Breast epithelium (tissue), 4 donors: Measurements from ENCODE around the gene TMCO4. TPM values are rescaled to one million over a fixed set of nuclear protein-coding genes. Genes with fewer than 3 reads are reported as not detected.
A peak's percentile ranks its signal among the peaks of the same experiment; 100 is the strongest.
"Not testable (repeated sequence)": the region's sequence is repeated elsewhere in the genome, so short reads cannot be mapped to it uniquely, and the experiment has no call there.

ENCODE experiments used
- DNase-seq, 2 donors: peaks; one replicate each; pipeline ENCODE4 v3.0.0-alpha.2; 2019; ENCODE audit warnings: low spot score in 2 of 2
- H3K27ac ChIP-seq, 2 donors: fragments of 200-600 bp; sonication (generic) in 1 of 2; one replicate each; pipeline ENCODE4 v1.5.1; 2016 to 2019; ENCODE audit warnings: mild to moderate bottlenecking in 1 of 2
- H3K27me3 ChIP-seq, 2 donors: fragments of 200-600 bp; sonication (generic) in 1 of 2; one replicate each; pipeline versions ENCODE4 v1.5.1 to v1.6.0; 2017 to 2019; ENCODE audit warnings: control low read depth in 1 of 2, mild to moderate bottlenecking in 1 of 2
- H3K36me3 ChIP-seq: fragments of 200-600 bp; one replicate; pipeline ENCODE4 v1.5.1; 2019
- H3K4me1 ChIP-seq, 2 donors: fragments of 200-600 bp; sonication (generic); one replicate each; pipeline ENCODE4 v1.5.1; 2016 to 2019; ENCODE audit warnings: control low read depth in 1 of 2
- H3K4me3 ChIP-seq, 3 donors: fragments of 200-600 bp; sonication (generic); 1 replicate in 2 of 3; 2 replicates in 1 of 3; pipeline ENCODE4 v1.5.1; 2016 to 2019; ENCODE audit warnings: mild to moderate bottlenecking in 3 of 3, moderate library complexity in 2 of 3
- H3K9me3 ChIP-seq, 2 donors: fragments of 200-600 bp; sonication (generic) in 1 of 2; one replicate each; pipeline ENCODE4 v1.5.1; 2016 to 2019; ENCODE audit warnings: control low read depth in 1 of 2
- CTCF ChIP-seq, 3 donors: fragments of 450-650 bp; IDR thresholded peaks; one replicate each; pipeline ENCODE4 v1.5.1; 2016 to 2017; ENCODE audit warnings: antibody characterized with exemption in 3 of 3, mild to moderate bottlenecking in 3 of 3, moderate library complexity in 3 of 3
- POLR2A ChIP-seq: fragments of 450-650 bp; IDR thresholded peaks from one replicate; pipeline ENCODE4 v1.6.1; 2016; ENCODE audit warnings: antibody characterized with exemption, mild to moderate bottlenecking, moderate library complexity
- POLR2AphosphoS5 ChIP-seq, 3 donors: sonication (generic); formaldehyde crosslinking; IDR thresholded peaks; one replicate each; pipeline ENCODE4 v1.6.1; 2017; ENCODE audit warnings: antibody characterized with exemption in 3 of 3
- intact Hi-C: fragments of 100-400 bp; cut with DNase I; formaldehyde crosslinking; loops from one replicate; pipeline ENCODE4 v1.15.1; 2023; ENCODE audit warnings: low total_unique reads
- total RNA-seq, 3 donors: library from RNA; depleted of rRNA; stranded (reverse); fragments of >200 nt; gene quantifications; one replicate each; pipeline ENCODE4 v1.1.0, GENCODE V29; 2016

TMCO4 gene
- total RNA-seq, 3 donors from 2014 or later: 26.7 to 44.2 (median 34.1) TPM

- no peak overlapping the region for H3K27ac ChIP-seq
- intact Hi-C loops: no loop called here
These were observed 5.1 kb downstream of the TMCO4 start for GRCh38 chr1:19794583-19794982.

GRCh38 chr1:19793360-19794046 lies 6.2 kb downstream of the TMCO4 start:
- no peak for DNase-seq
- TF ChIP-seq POLR2AphosphoS5 (IDR thresholded peaks at IDR 0.05) (no peak), POLR2A (no peak), CTCF (IDR thresholded peaks at IDR 0.05) (no peak)
- no peaks in the 10 kb centered on the region for H3K4me1 ChIP-seq
- no peaks in the 10 kb centered on the region for H3K9me3 ChIP-seq
- H3K36me3 ChIP-seq: no peaks in the 10 kb centered on the region
- no peak overlapping the region for H3K4me3 ChIP-seq
- intact Hi-C loops: no loop called here
- no peak overlapping the region for H3K27ac ChIP-seq
- no peaks in the 10 kb centered on the region for H3K27me3 ChIP-seq

More at GRCh38 chr1:19794583-19794982, 5.1 kb downstream of the TMCO4 start:
- no peak for DNase-seq
- Histone ChIP-seq H3K36me3 (no peaks in the 10 kb centered on the region), H3K9me3 (no peaks in the 10 kb centered on the region), H3K4me3 (no peak overlapping the region), H3K4me1 (no peaks in the 10 kb centered on the region), H3K27me3 (no peaks in the 10 kb centered on the region)
- TF ChIP-seq CTCF (IDR thresholded peaks at IDR 0.05) (no peak), POLR2A (no peak), POLR2AphosphoS5 (IDR thresholded peaks at IDR 0.05) (no peak)

GRCh38 chr1:19792237-19793002 lies 7.3 kb downstream of the TMCO4 start:
- no peaks in the 10 kb centered on the region for H3K36me3 ChIP-seq
- no peak overlapping the region for H3K27ac ChIP-seq
- intact Hi-C loops: no loop called here
- H3K9me3 ChIP-seq: no peaks in the 10 kb centered on the region
- no peaks in the 10 kb centered on the region for H3K27me3 ChIP-seq
- TF ChIP-seq CTCF (IDR thresholded peaks at IDR 0.05): no peak
- TF ChIP-seq POLR2AphosphoS5 (IDR thresholded peaks at IDR 0.05): no peak
- TF ChIP-seq POLR2A: no peak
- no peak for DNase-seq
- no peaks in the 10 kb centered on the region for H3K4me1 ChIP-seq
- H3K4me3 ChIP-seq: no peak overlapping the region

- DNase-seq, H3K9me3 ChIP-seq, H3K27ac ChIP-seq, H3K4me3 ChIP-seq, H3K36me3 ChIP-seq, H3K27me3 ChIP-seq, H3K4me1 ChIP-seq, intact Hi-C loops: not testable (repeated sequence)
These were observed 9.4 kb downstream of the TMCO4 start for GRCh38 chr1:19790061-19790975.

GRCh38 chr1:19786988-19787423 lies 12.7 kb downstream of the TMCO4 start:
- H3K9me3 ChIP-seq: no peaks in the 10 kb centered on the region
- H3K27ac ChIP-seq: no peak overlapping the region
- peak; percentile 55 to 71 for DNase-seq
- H3K4me3 ChIP-seq: no peak overlapping the region
- no peaks in the 10 kb centered on the region for H3K4me1 ChIP-seq
- TF ChIP-seq CTCF (IDR thresholded peaks at IDR 0.05) (no peak), POLR2A (no peak), POLR2AphosphoS5 (IDR thresholded peaks at IDR 0.05) (no peak)
- H3K27me3 ChIP-seq: no peaks in the 10 kb centered on the region
- intact Hi-C loops: no loop called here
- no peaks in the 10 kb centered on the region for H3K36me3 ChIP-seq
